Stimulated activated CD8-positive, alpha-beta memory T cell treated with anti-CD3 and anti-CD28 coated beads, Interleukin-2, amount 100 ng/mL, for 1 hour (primary cell): ENCODE measurements around the gene CCDC188.

ENCODE experiments used
- DNase-seq, 2 donors: peaks; one replicate each; pipeline ENCODE4 v3.0.0-alpha.2; 2020; ENCODE audit warnings: low read depth in 2 of 2

Gene CCDC188

DNA sequence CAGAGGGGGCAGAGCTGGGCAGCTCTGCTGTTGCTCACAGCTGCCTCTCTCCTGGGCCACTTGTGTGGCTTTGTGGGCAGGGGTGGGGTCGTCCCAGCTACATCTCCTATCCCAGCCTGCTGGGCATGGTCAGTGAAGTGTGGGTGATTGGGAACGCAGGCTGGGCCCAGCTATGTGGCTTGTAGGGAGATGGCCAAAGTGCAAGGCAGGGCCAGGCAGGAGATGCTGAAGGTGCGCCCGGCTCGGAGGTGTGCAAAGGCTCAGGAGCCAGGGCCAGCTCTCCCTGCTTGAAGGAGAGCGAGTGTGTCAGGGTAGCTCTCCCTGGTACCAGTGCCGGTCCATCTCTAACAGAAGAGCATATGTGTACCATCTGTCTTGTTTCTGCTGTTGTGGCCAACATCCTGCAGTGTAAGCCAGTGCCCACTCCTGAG is 43.4 kb downstream of the CCDC188 start:
- DNase-seq = no peak

GRCh38 chr22:20106849-20107237 is 44.0 kb downstream of the CCDC188 start:
- no peak for DNase-seq

DNA sequence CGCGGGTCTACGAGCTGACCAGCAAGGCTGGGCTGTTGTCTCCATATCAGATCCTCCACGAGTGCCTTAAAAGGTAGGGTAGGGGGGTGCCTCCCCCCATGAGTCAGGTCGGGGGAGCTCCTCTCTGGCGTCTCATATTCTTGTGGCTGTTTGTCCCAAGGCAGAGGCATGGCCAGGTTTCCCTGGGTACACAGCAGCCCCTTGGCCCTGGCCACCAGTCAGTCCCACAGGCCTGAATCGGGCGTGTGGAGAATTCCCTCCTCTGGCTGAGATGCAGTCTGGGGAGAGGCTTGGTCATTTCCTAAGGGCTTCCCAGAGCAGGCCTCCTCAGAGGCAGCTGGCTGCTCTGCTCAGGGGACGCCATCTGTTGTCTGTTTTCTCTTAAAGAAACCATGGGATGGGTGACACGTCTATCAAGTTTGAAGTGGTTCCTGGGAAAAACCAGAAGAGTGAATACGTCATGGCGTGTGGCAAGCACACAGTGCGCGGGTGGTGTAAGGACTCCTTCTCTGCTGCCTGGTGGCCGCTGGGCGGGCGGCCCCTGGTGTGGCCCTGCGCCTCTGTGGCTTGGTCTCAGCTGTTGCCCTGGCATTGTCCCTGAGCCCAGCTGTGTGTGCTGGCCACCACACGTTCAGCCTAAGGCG is 44.5 kb downstream of the CCDC188 start:
- no peak for DNase-seq

DNA sequence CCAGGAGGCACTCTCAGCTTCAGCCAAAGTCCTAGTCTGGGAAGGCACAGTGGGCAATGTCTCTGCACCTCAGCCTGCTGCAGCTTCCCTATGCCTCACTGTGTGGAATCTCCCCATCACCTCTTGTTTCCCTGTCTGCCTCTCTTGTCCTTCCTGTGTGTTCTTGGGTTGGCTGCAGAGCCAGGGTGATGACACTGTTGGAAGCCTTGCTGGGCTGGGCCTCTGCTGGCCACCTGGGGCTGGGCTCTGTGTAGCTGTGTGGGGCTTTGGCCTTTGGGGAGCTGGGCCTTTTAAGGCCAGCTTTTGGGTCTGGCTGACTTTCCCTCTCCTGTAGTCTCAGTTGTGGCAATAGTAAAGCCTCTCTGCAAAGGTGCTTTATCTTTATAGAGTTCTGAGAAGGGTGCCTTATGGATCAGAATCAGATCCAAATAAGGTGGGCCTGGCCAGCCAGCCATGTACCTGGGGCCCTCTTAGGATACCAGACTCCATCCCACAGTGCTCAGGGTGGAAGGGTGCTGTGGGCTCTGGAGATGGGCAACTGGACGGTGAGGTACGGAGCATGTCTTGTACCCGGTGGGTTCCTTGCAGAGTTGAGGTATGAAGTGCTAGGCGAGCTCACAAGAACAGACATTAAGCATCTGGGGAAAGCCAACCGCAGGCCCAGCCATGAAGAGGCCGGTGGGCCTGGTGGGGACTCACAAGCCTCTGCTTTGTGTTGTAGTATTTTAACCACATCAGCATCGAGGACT is 45.2 kb downstream of the CCDC188 start:
- no peak for DNase-seq

DNA sequence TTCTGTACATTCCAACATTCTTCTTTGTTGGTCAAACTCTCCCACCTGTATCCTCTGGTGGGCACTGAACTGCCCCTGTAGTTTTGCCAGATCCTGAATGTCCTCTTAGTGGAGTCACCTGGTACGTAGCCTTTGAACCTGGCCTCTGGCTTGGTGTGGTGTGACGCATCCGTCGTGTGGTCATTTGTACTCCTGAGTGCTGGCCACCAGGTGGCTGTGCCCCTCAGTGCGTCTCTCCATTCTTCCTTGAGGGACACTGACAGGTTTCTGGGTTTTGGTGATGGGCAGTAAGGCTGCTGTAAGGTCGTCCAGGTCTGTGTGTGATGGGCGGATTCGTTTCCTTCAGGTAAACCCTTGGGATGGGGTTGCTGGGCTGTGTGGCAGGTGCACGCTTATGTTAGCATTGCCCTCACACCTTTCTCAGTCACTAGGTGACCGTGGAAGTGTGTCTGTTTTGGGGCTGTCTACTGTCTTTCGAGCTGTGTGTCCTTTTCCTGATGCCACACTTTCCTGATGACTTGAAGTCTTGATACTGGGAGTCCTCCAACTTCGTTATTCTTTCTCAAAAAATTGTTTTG is 48.6 kb downstream of the CCDC188 start:
- DNase-seq = no peak

GRCh38 chr22:20101638-20102037 is 49.2 kb downstream of the CCDC188 start:
- DNase-seq = no peak

DNA sequence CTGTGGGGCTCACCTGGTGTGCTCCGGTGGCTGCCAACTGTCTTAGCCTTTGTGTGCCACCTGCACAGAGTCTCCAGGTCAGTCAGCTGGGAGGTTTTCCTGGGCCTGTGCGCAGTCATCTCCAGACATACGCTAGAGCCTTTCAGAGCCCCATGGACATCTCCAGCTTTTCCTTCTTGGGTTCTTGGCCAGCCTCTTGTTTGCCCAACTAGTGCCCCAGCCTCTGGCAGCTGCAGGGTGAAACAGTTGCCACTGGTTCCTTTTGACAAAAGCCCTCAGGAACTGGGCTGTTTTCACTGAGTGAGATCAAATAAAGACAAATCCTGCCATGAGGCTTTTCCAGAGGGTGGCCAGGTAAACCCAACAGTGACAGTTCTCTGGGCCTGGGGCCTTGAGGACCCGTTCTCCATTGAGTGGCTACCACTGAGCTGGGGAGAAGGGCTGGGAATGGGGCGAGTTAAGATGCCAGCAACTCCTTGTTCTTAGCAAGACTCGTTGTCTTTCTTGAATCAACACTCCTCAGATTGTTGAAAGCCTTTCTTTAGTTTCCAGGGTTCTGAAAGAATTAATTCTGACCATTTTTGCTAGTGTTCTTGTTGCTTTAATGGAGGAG is 51.6 kb downstream of the CCDC188 start:
- DNase-seq = no peak
